ENCODE data around the gene MR1. TPM values are rescaled to one million over a fixed set of nuclear protein-coding genes. Genes with fewer than 3 reads are reported as not detected.
A peak's percentile ranks its signal among the peaks of the same experiment; 100 is the strongest.

The MR1 gene
- total and polyA plus RNA-seq, 2 of the 13 experiments (the other 11 are each of a cell fraction or from before 2014, with no cell fraction given) = 7.7 to 10.4 TPM

DNA sequence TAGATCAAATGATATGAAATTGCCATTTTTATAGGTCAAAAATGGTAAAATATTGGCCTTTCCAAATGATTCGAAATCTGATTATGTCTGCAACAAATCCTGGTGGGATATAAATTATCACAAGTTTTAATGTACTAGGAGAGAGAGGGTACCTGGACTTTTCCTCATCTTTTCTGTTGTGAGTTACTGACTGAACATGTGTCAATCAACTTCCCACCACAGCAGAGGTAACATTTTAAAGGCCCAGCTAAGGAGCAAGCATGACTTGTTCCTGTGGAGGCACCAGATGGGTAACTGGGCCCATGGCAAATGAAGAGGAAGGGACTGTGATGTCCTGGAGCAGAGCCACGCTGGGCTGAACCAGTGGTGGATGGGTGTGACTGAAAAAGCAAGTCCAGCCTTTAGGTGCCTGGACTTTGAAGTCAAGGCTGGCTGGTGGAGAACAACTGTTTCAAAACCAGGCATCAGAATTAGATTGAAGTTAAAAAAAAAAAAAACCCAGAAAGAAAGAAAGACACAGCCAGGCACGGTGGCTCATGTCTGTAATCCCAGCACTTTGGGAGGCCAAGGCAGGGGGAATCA is 6.6 kb downstream of the MR1 start (continued):
- TF ChIP-seq HNF4A (CRISPR knock-in tag; IDR thresholded peaks at IDR 0.05) = peak; percentile 53; the same call in 1 of the 2 replicates
- TF ChIP-seq, protein P1, sequence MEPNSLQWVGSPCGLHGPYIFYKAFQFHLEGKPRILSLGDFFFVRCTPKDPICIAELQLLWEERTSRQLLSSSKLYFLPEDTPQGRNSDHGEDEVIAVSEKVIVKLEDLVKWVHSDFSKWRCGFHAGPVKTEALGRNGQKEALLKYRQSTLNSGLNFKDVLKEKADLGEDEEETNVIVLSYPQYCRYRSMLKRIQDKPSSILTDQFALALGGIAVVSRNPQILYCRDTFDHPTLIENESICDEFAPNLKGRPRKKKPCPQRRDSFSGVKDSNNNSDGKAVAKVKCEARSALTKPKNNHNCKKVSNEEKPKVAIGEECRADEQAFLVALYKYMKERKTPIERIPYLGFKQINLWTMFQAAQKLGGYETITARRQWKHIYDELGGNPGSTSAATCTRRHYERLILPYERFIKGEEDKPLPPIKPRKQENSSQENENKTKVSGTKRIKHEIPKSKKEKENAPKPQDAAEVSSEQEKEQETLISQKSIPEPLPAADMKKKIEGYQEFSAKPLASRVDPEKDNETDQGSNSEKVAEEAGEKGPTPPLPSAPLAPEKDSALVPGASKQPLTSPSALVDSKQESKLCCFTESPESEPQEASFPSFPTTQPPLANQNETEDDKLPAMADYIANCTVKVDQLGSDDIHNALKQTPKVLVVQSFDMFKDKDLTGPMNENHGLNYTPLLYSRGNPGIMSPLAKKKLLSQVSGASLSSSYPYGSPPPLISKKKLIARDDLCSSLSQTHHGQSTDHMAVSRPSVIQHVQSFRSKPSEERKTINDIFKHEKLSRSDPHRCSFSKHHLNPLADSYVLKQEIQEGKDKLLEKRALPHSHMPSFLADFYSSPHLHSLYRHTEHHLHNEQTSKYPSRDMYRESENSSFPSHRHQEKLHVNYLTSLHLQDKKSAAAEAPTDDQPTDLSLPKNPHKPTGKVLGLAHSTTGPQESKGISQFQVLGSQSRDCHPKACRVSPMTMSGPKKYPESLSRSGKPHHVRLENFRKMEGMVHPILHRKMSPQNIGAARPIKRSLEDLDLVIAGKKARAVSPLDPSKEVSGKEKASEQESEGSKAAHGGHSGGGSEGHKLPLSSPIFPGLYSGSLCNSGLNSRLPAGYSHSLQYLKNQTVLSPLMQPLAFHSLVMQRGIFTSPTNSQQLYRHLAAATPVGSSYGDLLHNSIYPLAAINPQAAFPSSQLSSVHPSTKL (CRISPR knock-in tag; IDR thresholded peaks at IDR 0.05) = 0 out of 2 replicates have a peak, but pooled peaks have one; percentile 10
- TF ChIP-seq KLF13 (CRISPR knock-in tag; IDR thresholded peaks at IDR 0.05) = no peak
- no peak for TF ChIP-seq HOXA3 (CRISPR knock-in tag; IDR thresholded peaks at IDR 0.05)
- TF ChIP-seq ZNF557 (CRISPR knock-in tag; IDR thresholded peaks at IDR 0.05) = no peak
- TF ChIP-seq SAP130 (CRISPR knock-in tag; IDR thresholded peaks at IDR 0.05; ENCODE audit: low read depth) = 0 out of 2 replicates have a peak, but pooled peaks have one; percentile 16
- no peak for TF ChIP-seq ZNF253 (CRISPR knock-in tag; IDR thresholded peaks at IDR 0.05; ENCODE audit: borderline replicate concordance)
- TF ChIP-seq SALL1 (CRISPR knock-in tag; IDR thresholded peaks at IDR 0.05) = peak; percentile 16; the same call in 1 of the 2 replicates
